Activated gamma-delta T cell treated with Interleukin-2 at 50 U/mL for 16 hours (primary cell): ENCODE measurements around the gene SLC1A2.
A peak's percentile ranks its signal among the peaks of the same experiment; 100 is the strongest.

Experiments
- DNase-seq: peaks from one replicate; pipeline ENCODE4 v3.0.0-alpha.2; 2020

Gene SLC1A2

DNA sequence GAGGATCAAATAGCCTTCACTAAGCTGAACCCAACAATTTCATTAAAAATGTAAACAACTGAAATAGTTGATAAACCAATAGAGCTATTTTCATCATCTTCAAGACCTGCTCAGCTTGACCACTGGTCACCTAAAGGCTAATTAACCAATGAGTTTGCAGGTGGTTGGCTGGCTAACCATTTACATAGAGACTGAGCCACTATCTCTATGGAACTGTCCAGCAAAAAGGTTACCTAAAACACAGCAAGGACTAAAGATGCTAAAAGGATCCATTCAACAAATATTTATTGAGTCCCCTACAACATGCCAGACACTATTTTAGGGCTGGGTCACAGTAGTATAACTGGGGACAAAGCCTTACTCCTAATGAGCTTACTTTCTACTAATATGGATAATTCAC, 156.6 kb downstream of the SLC1A2 start:
- no peak for DNase-seq

DNA sequence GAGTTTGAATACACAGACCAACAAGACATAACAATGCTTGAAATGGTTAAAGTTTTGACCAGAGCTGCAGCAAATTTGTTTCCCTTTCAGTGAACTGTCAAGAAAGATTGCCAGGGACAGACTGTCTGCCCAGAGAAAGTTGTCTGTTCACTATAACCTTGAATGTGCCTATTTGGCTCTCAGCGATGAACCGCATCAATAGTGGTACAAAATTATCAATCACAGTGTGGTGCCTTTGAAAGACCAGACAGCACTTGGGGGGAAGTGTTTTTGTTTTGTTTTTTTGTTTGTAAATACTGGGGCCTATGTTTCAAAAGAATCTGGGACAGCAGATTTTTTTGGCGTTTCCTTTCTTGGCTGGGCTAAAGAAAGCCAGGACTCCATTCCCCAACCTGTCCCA, 157.3 kb downstream of the SLC1A2 start:
- DNase-seq = no peak

DNA sequence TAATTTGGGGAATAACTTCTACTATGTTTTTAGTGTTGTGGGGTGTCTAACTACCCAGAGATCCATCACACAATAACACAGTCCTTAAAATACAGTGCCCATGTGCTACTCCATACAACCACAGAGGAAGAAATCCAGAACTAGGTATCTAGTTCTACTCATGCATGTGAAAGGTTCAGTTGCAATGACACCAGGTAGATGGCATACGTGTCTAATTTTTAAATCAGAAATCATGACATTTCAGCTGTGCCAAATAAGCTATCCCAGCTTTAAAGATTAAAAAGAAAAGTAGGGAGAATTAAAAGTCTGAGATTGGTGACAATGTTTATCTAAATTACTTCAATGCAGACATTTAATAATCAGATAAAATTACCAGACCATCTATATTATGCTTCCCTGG, 158.2 kb downstream of the SLC1A2 start:
- DNase-seq = no peak

DNA sequence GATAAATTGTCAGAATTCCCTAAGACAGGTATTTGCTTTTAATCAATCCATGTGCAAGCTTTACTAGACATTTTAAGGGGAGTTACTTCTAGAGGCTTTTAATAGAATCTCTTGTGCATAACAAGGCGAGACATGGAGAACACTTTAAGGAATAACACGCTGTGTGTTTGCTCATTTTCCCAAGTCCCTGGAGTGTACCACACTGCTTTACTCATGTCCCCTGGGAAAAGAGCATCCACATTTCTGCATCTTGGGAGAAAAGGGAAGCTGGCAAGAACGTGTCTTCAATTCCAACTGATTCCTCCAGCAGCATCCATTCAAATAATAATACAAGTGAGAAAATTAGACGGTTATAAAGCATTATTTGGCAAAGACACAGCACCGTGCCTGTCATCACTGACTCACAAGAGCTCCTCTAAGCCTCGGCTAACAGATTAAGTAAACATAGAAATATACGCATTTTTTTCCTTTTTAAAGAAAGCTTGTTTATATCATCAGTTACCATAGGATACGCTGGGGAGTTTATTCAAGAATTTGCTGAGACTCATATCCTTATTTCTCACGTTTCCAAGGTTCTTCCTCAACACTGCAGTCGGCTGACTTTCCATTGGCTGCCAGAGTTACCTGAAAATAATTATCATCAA, 158.9 kb downstream of the SLC1A2 start:
- no peak for DNase-seq

DNA sequence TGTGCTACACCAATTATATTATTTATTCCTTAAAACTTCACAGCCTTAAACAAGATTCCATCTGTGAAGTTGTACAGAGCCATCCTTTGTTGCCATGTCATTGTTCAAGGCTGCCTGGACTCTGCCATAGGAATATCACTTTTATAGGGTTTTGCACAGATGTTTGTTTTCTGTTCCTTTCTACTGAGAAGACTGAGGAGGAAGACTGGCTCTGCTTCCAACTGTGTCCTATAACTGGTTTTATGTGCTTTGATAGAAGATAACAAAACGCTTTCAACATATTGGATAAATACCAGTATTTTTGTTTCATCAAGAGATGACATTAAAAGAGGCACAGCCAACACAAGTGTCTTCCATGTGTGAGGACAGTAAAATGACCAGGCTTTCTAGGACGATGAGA, 159.8 kb downstream of the SLC1A2 start:
- DNase-seq = no peak

DNA sequence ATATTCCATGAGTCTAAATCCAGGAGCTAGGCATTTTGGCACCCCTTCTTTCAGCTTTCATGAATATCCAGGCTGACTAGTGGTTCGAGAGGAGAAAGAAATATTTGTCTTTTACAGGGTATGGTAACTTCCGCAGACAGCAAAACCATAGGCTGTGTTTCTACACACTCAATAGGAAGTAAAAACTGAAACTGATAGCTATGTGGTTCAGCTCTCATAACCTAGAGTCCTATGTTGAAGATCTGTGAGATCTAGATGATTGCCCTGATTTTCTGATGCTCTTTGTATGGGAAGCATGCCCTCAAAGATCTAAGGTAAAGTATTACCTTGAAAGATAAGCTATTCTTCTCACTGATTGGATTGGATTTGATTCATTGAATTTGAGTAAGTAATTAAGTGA, 162.1 kb downstream of the SLC1A2 start:
- DNase-seq = no peak

DNA sequence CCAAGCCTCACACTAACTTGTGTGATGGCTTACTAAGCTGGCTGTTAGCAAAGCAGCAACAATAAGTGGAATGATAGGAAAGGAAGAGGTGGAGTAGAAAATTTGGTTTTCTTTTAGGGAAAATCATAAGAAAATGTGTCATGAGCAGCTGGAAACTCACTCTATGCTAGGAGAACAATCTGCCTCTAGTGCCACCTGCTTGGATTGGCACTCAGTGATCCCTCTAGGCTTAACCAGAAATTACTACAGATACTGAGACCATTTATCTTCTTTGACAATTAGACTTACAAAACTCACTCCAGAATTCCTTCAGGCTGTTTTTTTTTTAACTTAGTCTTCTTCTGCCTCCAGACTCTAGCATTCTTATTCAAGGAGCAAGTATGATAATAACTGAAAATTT, 163.1 kb downstream of the SLC1A2 start:
- DNase-seq = no peak

DNA sequence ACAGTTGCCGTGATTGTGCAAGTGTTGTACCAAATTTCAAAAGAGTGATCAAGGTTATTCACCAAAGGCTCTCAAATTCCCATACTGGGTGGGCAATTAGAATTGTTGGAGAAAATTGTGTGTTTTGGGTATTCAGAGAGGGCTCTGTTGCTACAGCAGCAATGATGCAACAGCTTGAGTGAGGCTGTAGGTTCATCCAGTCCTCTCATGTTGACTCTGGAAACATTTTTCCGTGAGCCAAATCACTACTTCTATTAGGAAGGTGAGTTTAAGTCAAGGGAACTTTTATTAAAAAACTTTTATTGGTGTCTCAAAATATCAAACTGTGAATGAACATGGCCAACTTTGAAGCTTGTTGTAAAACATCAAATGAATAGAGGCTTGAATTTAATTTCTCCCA, 163.8 kb downstream of the SLC1A2 start:
- DNase-seq = no peak

DNA sequence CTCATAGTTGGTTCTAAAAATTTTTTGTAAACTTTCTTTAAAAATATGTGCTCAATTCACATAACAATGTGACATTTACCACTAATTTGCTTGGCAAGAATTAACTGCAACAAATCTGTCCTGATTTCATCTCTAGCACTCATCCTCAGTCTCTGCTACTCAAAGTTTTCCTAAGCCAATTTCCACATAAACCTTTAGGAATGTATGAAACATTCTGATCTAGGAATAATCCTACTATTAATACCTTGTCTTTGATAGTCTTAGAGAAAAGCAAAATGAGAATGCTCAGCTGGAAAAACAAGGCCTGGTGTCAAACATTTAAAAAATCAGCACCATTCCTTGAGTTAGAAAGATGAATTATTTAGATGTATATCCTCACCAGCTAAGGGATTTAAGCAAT, 166.1 kb downstream of the SLC1A2 start:
- no peak for DNase-seq

DNA sequence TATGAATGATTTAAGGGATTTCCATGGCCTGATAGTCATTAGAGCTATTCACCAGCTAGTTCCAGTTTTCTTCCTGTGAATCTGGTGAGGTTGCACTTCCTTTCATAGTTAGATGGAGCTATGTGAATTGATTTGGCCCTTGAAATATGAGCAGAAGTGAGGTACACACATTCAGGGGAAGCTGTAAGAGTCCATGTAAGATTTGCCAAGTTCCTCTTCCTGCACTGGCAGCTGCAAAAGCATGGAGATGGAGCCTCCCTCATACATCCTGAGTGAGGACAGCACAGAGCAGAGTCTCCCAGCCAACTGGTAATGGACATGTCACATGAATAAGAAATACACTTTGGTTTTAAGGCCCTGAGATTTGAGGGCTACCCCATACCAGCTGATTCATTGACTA, 168.7 kb downstream of the SLC1A2 start:
- DNase-seq = no peak

DNA sequence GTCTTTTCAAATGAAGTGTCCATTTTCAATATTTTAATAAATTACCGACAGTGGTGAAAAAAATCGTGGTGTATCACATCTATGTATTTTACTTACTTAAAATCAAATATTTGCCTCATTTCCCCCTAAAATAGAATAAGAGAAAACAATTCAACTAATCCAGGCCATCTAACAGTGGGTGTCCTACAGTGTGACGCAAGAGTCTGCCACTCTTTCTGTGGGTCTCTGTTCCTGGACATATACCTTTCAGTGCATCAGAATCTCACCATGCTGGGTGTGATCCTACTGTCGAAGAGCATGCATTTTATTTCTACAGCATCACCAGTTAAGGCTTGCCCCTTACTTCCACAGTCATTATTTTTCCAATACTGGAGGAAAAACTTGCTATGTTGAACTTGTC, 169.2 kb downstream of the SLC1A2 start:
- no peak for DNase-seq

DNA sequence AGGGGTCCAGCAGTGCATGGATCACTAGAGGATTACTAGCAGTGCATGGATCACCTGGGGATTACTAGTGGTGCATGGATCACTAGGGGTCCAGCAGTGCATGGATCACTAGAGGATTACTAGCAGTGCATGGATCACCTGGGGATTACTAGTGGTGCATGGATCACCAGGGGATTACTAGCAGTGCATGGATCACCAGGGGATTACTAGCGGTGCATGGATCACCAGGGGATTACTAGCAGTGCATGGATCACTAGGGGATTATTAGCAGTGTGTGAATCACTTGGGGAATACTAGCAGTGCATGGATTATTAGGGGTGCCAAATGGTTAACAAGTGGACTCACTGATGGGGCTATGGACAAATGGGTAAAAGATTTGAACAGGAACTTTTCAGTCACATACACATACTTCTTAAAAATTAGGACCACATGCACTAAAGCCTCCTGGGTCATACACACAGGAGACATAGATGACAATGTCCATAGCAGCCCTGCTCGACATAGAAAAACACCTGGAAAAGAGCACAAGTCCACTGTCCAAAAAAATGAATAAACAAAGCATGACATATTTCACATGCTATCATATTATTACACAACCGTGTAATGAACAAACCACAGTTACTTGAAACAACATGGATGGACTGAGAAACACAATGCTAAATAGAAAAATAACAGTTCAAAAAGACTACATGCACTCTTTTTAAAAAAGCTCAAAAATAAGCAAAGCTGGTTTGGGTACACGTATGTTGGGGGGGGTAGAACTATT, 170.6 kb downstream of the SLC1A2 start:
- DNase-seq = no peak

DNA sequence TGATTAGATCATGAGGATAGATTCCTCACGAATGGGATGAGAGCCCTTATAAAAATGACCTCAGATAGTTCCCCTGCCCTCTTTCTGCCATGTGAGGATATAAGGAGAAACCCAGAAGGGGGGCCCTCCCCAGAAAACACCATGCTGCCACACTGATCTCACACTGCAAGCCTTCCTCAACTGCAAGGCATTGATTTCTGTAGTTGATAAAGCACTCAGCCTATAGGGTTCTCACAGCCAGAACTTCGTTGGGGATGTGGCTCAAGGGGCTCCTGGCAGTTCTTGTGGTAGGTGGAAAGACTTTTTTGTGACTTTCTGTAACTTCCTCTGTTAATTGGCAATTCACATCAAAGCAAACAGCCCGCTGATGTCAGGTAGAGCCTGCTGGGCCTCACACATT, 171.5 kb downstream of the SLC1A2 start:
- DNase-seq = peak; percentile 26

DNA sequence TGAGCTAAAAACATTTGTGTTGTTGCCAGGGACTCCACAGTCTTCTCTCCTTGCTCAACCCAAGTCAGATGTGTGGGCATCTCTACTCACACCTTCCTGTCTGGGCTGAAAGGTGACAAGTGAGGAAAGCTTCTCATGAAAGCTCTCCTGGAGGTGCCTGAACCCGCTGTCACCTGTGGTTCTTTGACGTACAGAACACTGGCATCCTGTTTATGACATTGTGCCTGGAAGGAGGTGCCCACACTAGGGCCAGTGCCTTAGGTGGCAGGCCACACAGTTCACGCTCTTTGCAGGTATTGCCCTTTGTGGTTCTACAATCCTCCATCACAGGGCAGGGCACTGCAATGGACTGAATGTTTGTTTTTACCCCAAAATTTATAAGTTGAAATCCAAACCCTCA, 171.9 kb downstream of the SLC1A2 start:
- peak; percentile 75 for DNase-seq

DNA sequence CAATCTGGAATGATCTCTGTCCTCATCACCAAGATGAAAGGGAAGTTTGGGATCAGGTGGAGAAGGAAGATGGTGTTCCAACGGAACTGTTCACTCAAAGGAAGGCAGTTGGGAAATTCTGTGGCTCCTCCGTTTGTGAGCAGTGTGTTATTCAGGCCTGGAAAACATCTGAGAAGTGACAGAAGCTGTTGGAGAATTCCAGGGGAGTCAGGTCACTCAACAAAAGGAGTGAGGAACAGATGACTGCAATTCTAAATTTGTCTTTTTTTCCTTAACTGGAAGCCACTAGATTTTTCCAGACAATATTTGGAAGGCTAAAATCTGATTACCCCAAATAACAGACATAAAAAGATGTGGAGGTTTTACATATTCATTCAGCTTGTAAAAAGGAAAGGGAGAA, 172.6 kb downstream of the SLC1A2 start:
- no peak for DNase-seq

DNA sequence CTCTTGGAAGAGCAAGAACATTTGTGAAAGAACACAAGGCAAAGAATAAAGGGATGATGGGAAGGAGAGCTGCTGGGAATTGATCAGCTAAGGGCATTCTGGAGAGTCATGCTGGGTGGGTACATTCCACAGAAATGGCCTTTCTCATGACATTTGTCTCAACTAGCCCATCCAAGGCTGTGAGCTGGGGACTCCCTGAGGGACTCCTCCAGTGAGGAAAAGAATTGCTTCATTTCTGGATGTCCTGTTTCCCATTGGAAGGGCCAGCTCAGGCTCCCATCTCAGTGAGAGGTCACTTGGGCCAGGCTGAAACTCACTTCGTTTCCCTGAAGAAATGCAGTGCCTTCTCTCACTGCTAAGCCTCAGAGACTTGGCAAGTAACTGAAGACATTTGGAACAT, 173.6 kb downstream of the SLC1A2 start:
- DNase-seq = no peak

DNA sequence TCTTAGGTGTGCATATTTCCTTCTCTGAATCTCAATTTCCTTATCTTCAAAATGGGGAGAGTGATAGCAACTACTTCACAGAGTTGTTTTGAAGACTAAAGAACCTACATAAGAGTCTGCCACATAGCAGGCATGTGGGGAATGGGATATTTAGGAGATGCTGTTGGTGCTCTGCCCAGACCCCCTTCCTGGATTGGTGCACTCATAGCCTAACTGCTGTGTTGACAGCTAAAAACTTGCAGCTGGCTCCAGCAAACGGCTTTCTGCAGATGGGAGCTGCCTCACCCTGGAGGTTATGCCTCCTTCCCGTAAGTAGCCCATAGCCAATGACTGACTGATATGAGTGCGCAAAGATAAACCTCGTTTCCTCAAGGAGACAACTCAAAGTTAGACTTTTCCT, 174.3 kb downstream of the SLC1A2 start:
- DNase-seq = no peak

DNA sequence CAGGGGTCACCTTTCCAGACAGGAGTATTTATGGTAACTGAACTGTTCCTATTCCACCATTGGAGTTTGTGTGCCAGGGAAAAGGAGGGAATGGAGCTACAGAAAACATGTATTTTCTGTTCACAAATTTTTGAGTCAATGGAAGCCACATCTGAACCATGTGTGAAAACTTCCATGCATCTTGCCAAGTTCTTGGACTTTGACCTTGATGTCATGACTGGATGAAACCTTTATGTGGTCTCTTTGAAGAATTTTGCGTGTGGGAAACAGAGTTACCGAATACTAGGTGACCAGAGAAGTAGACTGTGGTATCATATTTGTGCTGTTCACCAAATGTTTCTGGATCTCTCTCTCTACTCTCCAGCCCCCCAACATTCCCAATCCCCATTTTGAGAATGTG, 175.6 kb downstream of the SLC1A2 start:
- DNase-seq = no peak

DNA sequence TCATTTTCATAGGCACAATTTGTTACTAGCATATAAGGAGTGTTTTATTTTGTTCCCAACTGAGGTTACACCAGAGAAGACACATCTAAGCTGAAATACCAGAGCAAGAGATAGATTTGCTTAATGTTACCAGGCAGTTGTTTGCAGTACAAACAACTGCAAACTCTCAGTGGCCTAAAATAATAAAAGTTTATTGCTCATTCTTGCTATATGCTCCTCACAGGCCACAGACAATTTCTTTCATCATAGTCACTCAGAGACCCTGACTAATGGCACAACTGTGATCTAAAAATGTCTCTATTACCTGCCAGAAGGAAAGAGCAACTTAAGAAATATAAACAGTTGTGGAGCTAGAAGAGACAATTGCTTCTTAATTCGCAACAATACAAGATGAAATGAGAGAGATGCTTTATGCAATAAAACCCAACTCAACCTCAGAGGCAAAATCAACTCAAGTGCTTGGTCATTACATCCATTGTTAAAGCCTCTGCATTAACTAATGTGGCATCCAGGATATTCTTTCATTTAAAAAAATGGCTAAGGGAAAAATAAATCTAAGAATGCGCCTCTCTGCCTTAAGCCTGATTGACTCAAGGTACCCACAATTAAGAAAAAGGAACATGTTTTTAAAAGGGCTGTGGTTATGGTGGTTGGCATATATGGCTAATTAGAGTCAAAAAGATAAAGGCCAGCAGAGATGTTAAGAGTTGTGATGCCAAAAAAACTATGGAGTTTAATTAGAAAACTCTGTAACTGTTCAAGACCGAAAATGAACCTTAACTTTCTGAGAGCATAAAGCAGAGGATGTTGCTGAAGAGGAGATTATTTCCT, 176.7 kb downstream of the SLC1A2 start:
- no peak for DNase-seq

DNA sequence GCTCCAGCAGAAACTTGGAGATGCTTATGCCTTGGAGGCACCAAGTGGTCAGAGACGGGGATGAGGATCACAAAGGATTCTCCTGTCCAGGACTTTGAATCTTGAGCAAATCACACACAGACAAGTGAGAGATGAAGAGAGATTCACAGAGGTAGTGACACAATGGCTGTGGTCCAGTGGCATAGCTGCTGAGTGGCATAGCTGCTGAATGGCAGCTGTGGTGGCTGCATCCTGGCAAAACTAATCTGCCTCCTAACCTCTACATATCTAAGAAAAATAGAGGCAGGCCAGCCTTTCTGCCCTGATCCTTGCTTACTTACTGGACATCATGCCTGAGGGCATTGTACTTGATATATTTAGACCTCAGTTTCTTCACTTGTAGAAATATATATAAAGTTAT, 177.8 kb downstream of the SLC1A2 start:
- DNase-seq = no peak

DNA sequence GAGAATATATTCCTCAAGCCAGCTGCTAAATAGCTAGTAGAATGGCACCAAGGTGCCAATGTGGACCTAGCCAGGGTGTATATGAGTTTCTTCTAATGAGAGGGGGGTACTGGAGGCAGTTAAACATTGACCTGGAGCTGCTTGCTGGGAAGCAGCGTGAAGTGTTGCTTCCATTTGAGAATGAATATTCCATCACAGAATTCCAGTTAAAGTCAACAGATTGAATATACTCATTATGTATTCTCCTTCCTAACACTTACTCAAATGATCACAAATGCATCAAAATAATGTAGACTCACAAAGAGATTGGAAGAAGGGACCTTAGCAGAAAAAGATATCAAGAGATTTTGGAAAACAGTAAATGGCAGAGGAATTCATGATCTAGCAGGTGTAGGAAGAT, 178.3 kb downstream of the SLC1A2 start:
- no peak for DNase-seq

DNA sequence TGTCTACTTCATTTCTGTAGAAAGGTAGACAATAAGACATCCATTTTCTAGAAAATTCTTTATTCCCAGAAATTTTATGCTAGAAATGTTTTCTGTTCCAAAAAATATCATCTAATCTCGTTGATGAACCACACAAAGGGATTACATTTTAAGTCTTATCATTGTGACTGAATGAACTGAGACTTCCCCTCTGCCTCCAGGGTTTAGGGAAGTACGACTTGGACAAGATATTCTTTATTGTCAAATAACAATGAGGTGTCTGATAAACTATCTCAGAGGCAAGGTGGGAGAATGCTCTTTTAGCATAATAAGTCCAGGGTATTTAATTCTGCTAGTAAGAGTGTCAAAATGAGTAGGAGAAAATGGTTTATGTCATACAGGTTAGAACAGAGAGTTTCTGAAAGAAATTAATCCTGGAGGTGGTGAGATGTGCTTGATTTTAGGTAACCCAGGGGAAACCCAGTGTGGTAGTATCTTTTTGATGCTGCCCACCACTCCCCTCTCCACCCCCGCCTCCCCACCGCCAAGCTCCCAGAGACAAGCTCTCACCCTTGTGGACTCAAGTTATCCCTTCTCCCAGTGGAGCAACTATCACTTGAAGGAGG, 179.8 kb downstream of the SLC1A2 start:
- no peak for DNase-seq

DNA sequence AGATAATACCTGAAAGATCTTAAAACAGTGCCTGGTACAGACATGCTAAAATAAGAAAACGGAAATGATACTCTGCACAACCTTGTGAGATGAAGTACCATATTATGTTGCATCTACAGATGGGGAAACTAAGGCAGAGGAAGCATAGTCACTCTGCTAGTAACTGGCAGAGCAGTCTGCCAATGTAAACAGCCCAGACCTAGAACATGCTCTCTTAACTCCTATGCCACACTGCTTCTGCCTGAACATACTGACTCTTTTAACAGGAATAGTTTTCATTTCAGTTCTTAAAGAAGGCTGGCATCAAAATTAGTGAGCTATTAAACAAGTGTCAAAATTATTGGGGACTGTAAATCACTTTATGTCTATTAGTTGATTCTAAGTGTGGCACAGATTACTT, 180.5 kb downstream of the SLC1A2 start:
- no peak for DNase-seq
